GM21447 (cell line): ENCODE data around the gene PRMT5.
"Not testable (repeated sequence)": the region's sequence is repeated elsewhere in the genome, so short reads cannot be mapped to it uniquely, and the experiment has no call there.

ENCODE experiments used
- ATAC-seq: cut with Tn5 transposase; IDR thresholded peaks from one replicate; pipeline ENCODE4 v1.9.1; 2021; ENCODE audit not compliant: unreplicated experiment

The PRMT5 gene

DNA sequence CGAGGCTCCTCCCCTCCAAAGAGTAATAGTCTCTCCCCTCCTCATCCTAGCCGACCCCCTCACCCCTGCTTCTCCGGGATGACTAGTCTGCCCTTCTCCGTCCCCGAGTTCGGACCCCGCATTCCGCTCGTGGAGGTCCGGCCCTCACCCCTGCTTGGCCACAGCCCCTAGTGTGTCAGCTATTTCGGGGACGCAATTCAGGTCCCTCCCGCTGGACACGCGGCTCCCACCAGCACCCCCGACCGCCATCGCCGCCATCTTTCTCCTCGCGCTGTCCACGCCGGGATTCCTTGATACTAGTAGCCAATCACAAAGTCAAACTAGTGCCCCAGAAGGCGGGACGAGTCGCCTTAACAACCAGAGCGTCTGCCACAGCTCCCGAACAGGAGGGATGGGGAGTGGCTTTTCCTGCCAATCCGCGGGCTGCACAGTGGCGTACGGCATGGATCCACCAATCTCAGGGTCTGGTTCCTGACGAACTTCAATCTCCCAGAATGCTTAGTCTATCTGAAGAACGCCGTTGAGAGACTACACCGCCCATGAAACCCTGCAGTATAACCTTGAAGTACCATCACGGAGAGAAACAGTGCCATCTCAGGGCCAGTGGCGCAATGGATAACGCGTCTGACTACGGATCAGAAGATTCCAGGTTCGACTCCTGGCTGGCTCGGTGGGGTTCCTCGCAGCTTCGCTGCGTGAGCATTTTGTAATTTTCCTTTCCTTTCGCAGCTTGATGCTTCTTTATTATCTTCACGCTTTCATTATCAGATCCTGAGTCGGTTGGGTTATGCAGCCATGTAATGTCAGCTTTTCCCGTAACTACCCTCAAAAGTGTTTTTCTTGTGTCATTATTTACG is at the start of gene PRMT5:
TSS of gene PRMT5 (minus strand) at position 273 of the 857 bp plus-strand sequence. CDS start at position 258, 15 bp downstream.
- peak; percentile 95 for ATAC-seq

DNA sequence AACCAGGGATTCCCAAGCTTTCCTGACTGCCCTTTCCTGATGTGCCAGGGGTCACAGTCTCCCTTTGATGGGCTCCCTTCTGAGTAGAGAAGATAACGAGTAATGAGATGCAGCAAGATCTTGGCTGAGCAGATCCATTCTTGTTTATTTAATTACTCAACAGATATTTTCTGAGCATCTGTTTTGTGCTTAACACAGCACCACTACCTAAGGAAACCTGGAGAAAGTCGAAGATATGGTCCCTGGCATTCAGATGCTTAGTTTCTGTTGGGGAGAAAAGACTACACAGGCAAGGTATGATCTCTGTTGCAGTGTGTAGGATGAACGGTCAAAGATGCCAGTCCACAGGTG is 49.3 kb upstream of the PRMT5 start:
- ATAC-seq: no peak

DNA sequence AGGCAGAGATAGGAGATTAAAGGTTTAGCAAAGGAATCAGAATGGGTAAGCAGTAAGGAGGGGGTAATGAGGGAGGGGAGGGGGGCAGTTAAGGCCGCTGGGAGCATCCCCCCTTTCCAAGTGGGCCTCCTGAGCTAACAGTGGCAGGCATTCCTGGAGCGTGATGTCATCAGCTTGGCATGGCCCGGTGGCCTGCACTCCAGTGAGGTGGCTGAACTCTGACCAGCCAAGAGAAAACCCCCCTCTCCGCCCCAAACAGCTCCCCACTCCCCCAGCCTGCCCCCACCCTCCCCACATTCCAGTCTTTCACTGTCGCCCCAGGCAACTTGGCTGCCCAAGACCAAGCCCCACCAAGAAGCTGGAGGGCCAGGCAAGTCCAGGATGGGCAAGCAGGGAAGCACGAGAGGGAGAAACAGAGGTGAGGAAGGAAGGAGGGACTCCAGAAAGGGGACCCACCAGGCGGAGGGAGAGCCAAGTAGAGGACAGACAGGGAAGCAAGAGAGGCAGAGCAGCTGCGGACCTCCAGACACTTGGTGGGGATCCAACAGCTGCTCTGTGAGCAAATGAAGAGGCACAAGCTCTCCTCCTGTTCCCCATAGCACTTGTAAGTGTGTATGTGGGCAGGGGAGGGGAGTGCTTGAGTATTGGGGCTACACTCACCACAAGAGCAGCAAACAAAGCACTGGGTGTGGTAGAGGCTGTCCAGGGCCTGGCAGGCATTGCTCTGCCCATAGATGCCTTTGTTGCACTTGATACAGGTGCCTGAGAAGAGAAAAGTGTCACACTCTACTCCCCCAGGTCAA is 48.7 kb upstream of the PRMT5 start:
- ATAC-seq: no peak

DNA sequence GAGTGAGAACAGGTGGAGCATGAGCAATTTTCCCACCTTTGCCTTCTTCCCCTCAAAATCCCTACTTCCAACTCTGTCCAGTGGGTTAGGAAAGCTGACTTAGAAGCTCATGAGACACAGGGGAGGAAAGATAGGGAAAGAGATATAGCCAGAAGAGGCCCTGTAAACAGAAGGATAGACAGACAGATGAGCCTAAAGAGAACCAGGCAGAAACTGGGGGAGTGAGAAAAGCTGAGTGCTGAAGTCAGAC is 48.2 kb upstream of the PRMT5 start:
- no peak for ATAC-seq

DNA sequence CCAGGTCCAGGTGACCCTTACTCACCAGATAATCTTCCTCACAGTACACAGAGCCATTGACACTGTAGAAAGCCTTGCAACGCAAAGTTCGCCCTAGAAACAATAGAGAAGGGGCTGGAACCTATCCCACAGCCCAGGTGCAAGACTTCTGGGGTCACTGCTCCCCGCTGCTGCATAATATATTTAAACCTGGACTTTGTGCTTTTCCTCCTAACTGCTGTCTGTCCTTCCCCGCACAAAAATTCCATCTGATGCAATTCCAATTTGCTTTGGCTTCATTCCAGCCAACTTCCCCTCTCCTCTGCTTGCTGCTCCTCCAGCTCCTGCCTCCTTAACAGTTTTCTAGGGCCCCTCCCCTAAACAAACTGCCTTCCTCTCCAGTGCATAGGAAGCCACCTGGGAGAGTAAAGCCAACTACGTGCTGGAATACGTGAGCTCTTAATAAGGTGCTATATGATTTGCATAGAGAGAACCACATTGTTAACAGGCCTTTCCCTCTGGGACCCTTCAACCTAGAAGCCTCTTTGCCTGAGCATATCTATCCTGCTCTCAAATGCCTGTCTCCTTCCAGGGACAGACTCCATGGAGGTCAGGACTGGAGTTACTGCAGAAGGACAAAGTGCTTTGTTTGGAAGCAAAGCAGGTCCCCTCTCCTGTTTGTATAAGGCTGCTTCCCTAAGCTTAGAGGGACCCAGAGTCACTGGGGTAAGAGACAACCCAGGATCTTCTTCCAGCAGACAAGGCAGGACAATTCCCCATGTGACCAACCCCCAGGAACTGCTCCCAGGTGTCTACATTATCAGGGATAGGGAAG is 47.7 kb upstream of the PRMT5 start:
- no peak for ATAC-seq

DNA sequence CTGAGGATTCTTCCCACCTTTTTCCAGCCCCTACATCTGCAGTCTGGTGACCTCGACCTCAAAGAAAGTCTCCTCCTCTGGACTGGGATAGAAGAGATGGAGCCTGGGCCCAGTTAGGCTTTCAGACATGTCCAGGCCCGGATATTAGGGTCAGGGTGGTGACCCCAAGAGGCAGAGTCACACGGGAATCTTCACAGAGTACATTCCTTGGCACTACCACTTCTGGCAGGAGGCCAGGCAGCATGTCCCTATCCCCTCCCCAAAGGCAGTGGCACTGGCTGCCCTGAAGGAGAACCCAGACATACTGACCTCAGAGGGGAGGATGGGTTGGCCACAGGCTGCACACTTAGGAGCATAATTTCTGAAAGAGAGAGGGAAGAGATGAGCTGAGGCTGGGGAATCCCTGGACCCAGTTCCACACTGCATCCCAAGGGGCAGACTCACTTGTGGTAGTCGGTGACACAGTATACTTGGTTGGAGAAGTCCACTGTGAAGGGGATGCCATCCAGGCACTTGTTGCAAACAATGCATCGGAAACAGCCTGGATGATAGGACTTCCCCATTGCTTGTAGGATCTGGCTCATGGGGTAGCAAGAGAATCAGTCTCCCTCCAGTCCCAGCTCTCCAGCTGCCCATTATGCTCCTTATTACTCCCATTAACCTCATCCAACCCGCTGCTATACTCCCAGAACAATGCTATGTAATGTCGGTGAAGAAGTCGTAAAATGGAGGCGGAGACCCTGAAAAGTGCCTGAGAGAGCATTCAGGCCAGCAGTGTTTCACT is 45.5 kb upstream of the PRMT5 start:
- ATAC-seq: no peak

DNA sequence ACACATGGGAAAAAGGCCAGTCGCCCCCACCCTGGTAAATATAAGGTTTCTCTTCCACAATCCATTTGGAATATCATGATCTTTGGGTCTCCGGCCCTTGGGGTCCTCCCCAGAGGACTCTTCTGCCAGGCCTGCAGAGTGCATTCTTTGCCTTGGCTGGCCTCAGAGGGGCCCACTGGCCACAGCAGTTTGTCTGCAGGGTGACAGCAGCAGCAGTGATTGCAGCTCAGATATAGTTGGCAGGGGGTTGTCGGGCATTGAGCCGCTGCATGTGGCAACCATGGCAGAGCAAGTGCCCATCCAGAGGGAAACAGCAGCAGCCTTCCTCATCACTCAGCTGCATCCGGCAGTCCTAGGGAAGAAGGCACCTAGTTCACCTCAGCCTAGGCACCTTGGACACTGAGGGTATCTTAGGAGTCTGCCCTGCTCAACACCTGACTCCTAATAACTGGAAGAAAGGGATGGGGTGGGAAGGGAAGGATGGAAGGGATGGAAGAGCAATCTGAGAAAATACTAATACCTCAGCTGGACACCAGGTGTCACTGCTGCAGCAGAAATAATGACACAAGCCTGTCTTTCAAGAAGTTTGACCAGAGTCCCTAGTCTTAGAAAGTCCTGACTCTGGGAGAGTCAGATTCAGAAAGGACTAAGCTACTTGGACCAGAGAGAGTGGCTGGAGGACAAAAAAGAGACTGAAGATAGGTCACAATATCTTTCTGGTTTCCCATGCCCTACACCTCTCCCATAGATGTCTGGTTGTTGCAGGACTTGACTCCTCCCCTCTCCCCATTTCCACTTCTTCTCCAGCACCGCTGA is 44.2 kb upstream of the PRMT5 start:
- ATAC-seq: no peak

DNA sequence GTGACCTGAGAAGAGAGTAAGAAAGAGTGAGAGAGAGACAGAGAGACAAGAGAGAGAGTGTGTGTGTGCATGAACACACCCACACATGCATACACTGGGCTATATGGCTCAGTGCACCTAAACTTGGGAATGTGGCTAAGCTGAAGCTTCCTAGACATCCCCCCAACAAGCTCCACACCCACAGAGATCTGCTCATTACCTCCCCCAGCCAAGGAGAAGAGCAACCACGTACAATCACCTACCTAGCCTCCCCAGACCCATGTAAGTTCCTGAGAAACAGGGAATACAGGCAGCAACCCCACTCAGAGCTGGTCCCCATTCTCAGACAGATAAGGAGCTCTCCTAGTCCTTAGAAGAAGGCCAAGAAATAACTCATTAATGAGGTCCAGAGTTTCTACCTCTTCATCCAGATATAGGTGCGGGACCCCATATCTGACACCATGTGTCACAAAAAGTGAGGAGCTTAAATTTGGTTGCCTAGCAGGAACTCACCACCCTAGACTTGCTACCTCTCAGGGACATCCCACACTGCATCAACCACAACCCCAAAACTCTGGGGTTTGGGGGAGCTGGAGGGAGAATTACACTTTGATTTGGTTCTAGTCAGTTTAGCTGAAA is 43.2 kb upstream of the PRMT5 start:
- no peak for ATAC-seq

DNA sequence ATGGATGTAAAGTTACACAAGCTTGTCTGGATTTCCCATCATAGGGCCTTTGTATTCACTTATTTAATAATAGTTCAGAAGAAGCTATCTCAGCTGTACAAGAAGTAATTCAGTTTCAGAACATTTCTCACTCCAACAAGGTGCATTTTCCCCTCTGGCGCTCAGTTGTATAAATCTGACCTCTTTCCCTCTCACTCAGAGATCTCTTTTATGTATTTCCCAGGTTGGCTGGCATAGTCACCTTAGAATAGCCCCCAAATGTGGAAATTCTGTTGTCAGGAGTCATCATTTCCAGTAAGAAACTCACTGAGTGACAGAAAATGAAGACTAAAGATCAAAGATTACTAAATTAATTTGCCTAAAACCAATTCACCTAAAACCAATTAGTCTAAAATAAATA is 42.0 kb upstream of the PRMT5 start:
- ATAC-seq: no peak

DNA sequence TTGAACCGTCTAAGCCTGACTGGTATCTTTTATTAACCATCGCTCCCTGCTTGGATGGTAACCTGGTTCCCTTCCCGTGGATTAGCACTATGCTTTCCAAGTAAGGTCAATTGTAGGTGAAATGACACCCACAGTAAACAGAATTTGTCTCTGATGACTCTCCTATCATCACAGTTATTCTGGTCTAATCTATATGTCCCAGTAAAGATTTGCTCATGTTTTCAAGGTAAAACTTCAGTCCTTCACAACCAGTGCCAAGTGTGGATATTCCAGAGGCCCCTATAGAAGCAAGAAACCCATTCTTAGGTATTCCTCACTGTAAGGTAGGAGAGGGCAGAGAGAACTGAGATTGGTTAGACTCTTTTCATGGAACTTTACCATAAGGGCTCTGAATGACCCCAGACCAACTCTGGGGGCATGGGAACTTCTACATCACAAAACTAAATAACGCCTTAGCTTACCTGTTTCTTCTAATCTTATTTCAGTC is 37.6 kb upstream of the PRMT5 start:
- no peak for ATAC-seq

DNA sequence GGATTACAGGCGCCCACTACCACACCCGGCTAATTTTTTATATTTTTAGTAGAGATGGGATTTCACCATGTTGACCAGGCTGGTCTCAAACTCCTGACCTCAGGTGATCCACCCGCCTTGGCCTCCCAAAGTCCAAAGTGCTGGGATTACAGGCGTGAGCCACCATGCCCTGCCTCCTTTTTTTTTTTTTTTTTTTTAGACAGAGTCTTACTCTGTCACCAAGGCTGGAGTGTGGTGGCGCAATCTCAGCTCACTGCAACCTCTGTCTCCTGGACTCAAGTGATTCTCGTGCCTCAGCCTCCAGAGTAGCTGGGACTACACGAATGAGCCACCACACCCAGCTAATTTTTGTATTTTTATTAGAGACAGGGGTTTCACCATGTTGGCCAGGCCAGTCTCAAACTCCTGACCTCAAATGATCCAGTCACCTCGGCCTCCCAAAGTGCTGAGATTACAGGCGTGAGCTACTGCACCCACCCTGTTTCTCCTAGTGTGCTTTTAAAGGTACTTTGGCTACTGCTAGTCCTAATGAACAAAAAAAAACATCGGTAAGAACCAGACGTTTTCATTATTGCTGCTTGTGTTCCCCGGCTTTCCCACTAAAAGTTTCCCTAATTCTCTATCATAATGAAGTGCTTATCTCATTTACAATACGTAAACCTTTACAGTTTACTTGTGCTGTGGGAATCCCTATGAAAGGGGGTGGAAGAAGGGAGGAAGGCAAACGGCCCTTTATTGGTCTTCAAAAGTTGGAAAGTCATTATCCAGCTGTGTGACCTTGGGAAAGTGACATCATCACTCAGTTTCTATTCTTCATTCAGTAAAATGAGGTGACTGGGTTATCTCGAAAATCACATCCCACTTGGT is 37.0 kb upstream of the PRMT5 start:
- not testable (repeated sequence) for ATAC-seq

DNA sequence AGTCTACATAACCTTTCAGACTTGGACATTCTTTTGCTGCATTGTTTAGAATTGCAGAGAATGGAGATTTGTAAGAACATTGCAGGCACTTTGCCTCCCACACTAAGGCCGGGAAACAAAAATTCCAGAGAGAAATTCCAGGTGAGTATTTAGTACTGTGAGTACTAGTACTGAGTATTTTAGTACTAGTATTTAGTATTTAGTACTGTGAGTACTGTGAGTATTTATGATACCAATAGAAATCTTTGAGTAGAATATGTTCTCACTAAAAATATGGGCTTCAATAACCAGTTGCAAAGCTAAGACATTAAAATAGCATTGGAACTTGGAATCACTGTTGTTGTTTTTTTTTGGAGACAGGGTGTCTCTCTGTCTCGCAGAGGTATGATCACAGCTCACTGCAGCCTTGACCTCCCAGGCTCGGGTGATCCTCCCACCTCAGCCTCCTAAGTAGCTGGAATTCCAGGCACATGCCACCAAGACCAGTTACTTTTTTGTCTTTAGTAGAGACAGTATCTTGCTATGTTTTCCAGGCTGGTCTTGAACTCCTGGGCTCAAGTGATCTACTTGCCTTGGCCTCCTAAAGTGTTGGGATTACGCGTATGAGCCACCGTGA is 33.0 kb upstream of the PRMT5 start:
- ATAC-seq: no peak

DNA sequence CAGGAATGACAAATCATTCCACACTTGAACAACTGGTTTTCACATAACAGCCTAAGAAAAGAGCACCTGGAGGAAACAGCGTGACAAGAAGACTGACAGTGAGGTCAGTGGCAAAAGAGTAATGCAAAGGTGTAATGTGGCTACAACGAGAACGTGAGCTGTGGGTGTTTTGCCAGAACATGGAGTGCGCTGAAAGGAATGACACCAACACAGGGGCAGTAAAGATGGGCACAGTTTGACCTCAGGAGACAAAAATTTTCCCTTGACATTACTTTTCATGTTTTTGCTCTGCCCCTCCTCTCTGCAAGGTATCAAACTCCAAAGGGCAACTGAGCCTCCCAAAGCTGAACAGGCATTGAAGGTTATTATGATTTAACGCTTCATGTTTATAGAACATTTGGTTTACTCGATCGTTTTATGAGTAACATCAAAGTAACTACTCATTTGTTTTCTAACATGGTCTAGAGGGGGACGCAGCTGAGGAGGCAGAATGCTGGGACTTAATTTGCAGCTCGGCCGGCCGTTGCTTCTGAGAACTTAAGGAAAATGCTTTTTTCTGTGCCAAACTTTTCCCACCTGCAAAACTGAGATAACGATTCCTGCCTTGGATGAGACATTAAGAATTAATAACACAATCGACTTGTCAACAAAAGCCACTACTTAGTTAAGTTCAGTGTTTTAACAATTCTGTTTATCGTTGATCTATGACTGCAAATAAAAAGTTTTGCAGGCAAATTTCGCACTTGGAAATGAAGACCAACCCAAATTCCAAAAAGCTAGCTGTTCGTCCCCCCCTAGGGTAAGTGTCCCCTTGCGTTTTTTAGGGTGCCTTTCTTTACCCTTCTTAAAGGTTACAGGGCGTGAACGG is 26.8 kb upstream of the PRMT5 start:
- no peak for ATAC-seq

DNA sequence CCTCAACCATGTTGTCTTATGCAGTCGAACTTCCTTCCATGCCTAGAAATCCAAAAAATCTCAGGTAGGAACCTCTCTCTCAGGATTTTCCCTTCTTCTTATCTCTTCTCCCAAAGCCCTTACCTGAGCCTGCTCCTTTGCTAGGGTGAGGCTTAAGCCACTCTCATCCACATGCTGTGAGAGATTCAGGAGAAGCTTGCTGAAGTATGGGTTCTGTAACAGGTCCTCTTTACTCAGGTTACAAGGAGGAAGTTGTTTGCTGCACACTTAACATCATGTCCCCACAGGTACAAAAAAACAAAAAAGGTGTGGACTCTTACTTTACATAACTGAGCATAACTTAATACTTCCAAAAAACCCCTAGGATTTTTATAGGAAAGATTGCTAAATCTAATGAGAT is 23.2 kb upstream of the PRMT5 start:
- no peak for ATAC-seq

DNA sequence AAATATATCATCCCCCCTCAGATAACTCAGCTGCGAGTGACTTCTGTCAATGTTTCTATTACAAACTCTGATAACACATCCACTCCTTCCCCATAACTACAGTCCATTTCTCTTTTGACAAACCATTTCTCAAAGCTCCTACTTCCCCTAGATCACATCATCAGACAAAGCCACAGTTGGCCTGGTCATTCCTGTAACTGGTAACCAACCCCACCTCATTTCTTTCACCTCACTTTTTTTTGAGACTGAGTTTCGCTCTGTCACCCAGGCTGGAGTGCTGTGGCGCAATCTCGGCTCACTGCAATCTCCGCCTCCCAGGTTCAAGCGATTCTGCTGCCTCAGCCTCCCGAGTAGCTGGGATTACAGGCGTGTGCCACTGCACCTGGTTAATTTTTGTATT is 22.6 kb upstream of the PRMT5 start:
- not testable (repeated sequence) for ATAC-seq

DNA sequence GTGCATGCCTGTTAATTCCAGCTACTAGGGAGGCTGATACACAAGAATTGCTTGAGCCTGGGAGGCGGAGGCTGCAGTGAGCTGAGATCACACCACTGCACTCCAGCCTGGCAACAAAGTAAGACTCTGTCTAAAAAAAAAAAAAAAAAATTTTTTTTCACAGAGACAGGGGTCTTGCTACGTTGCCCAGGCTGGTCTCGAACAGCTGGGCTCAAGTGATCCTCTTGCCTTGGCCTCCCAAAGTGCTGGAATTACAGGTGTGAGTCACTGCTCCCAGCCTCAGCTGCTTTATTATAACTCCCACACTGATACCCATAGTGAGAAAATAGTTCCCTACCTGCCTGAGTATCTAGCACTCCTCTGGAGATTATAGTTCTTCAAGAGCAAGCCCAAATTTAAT is 16.5 kb upstream of the PRMT5 start:
- ATAC-seq: no peak

DNA sequence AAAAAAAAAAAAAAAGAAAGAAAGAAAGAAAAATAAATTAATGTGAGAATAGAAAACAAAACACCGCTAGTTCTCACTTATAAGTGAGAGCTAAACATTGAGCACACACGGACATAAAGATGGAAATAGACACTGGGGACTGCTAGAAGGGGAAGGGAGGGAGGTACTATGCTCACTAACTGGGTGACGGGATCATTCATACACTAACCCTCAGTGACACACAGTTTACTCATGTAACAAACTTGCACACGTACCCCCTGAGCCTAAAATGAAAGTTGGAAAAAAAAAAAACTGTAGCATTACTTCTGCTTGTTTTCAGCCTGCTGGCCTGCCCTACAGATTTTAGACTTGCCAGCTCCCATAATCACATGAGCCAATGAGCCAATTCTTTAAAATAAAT is 10.5 kb upstream of the PRMT5 start:
- no peak for ATAC-seq
